HG02610 (cell line): ENCODE results near the gene MICALL2.
A peak's percentile ranks its signal among the peaks of the same experiment; 100 is the strongest.

Source experiments
- ATAC-seq: cut with Tn5 transposase; IDR thresholded peaks from one replicate; pipeline ENCODE4 v1.9.1; 2021; ENCODE audit warnings: mild to moderate bottlenecking, moderate library complexity; ENCODE audit not compliant: unreplicated experiment

MICALL2 gene

DNA sequence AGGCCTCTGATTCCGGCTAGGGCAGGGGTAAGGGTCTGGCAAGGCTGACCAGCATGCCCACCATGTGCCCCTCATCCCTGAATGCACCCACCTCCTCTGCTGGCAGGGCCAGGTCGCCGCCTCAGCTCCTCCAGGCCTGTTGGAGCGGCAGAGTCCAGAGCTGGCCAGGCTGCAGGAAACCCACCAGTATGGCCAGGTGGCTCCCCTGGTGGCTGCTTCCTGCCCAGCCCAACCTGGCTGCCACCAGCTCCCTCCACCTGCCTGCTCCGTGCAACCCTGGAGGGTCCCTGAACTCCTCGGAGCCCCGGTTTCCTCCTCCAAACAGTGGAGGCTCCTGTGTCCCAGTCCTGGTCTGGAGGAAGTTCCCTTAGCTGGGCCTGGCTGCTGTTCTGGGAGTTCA is 39.6 kb downstream of the MICALL2 start:
- ATAC-seq, result no peak

DNA sequence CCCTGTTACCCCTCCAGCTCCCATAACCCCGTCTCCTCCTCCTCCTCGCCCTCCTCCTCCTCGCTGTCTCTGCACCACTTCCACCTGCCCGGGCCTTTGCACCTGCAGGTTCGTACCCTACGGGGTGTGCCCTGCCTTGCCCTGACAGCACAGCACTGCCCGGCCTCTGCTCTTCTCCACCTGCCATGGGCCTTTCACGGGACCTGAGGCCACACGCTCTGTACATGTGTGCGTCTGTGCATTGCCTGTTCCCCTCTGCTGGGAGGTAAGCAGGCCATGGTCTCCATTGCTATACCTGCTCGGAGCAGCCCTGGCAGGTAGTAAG is 40.0 kb downstream of the MICALL2 start:
- no peak for ATAC-seq

DNA sequence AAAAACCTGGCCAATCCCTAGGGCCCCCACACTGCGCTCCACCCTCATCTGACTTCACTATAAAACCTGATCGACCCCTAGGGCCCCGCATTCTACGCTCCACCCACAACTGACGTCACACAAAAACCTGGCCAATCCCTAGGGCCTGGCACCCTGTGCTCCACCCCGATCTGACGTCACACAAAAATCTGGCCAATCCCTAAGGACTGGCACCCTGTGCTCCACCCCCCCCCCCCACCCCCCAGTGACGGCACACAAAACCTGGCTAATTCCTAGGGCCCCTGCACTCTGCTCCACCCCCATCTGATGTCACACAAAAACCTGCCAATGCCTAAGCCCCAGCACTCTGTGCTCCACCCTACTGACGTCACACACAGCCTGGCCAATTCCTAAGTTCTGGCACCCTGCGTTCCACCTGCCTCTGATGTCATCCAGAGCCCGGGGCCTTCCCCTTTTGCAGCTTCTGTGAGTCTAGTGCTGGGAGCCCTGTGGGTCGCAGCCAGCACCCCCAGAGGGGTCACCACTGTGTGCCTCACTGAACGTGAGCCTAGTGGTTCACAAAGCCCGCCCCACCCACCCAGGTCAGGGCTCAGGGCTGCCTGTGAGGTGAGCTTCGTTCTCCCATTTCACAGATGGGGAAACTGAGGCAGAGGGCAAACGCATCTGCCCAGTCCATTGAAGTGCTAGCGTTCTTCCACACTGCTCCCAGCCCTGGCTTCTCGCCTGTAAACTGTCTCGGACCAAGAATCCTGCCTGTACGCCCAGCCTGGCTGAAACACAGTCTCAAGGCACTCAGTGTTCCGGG is 40.6 kb downstream of the MICALL2 start:
- no peak for ATAC-seq

DNA sequence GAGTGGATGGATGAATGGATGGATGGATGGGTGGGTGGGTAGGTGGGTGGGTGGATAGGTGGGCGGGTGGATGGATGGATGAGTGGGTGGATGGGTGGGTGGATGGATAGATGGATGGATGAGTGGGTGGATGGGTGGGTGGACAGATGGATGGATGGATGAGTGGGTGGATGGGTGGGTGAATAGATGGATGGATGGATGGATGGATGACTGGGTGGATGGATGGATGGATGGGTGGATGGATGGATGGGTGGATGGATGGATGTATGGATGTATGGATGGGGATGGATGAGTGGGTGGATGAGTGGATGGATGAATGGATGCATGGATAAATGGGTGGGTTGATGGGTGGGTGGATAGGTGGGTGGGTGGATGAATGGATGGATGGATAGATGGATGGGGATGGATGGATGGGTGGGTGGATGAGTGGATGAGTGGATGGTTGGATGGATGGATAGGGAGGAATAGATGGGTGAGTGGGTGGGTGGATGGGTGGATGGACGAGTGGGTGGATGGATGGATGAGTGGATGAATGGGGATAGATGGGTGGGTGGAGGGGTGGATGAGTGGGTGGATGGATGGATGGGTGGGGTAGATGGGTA is 43.8 kb downstream of the MICALL2 start:
- ATAC-seq, result no peak

DNA sequence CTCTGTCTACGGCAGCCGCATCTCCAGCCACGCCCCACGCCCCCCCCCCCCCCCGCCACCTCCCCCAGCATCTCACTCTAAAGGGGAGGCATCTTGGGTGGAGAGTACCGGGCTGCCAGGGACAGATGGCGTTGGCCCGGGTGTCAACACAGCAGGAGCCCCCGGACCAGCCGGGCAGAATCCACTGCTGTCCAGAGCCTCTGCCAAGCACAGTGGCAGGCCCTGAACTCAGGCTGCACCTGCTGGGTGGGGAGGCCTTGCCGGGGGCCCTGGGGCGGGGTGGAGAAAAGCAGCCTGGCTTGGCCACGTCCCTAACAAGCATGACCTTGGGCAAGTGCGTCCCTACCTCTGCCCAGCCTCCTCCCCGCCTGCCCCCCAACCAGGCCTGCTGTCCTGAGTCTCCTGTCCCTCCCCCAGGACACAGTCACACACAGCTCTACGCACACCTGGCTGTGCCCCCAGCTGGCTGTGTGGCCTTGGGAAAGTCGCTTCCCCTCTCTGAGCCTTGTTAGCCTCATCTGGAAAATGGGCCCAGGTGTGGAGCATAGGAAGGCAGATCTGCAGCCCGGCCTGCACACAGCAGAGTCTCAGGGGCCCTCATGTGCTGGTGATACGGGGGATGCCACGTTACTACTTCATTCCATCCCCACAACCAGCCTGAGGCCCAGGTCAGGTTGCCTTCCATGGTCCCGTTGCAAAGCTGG is 45.2 kb downstream of the MICALL2 start:
- ATAC-seq, result no peak

DNA sequence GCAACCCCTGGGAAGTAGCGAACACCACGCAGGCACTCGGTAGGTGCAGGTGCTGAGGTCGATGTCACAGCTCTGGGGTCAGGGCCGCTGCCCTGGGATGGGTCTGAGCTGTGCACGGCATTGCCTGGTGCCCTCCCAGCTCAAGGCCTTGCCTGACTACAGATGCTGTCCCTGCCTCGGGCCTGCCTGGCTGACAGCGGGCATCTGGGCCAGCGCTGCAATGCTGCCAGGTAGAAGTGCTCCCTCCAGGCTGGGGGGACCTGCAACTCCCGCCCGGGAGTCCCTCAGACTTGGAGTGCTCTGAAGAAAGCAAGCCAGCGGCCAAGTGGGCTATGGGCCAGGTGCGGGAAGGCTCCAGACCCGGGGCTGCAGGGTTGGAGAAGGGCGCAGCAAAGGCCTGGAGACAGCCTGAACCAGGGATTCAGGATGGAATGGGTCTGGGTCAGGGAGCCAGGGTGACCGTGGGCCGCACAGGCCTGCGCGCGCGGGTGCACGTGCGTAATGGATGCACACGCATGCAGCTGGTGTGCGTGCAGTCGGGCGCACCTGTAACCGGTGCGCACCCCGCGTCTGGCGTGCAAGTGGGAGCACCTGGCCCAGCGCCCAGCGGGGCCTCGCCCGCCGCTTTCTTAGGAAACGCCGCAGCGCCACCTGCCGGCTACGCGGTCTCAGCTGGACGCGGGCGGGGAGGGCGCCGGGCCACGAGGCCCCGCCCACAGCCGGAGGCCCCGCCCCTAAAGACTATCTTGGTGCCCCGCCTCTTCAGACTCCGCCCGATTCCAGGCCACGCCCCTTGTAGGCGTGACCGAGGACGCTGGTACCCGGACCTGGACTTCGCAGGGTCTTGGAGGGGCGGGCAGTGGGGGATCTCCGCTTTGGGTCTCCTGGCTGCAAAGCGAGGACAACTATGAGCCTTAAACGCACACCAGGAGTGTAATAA is 46.7 kb downstream of the MICALL2 start:
- ATAC-seq, result peak; percentile 44

DNA sequence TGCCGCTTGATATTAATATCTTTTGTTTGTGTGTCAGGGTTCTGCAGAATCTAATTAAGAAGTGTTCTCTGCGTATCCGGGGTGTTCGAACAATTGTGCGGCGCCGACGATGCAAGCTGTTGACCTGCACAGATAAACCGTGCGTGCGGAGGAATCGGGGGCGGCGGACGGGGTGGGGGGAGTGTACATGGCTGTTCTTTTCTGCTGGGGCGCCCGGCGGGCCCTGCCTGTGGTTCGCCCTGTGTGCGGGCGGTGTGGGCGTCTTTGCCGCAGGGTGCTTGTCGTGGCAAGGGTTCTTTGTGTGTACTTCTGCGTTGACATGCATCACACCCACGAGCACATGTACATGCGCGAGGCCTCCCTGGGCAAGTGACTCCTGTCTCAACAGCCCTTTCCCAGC is 47.9 kb downstream of the MICALL2 start:
- ATAC-seq, result no peak

DNA sequence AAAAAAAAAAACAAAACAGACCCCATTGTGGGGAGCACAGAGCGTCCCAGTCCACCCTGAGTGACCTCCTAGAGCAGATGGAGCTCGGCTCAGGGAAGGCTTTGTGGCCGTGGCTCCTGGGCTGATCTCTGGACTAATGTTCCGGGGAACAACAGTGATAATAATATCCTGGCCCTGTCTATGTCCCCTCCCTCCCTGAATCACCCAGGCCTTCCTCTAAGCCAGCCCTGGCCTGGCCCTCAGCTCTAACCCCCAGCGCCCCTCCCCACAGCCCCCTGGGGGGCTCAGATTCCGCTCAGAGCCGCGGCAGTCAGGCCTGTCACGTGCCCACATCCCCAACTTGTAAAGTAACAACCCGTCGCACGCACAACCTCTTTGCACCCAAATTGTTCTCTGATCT is 48.3 kb downstream of the MICALL2 start:
- no peak for ATAC-seq

DNA sequence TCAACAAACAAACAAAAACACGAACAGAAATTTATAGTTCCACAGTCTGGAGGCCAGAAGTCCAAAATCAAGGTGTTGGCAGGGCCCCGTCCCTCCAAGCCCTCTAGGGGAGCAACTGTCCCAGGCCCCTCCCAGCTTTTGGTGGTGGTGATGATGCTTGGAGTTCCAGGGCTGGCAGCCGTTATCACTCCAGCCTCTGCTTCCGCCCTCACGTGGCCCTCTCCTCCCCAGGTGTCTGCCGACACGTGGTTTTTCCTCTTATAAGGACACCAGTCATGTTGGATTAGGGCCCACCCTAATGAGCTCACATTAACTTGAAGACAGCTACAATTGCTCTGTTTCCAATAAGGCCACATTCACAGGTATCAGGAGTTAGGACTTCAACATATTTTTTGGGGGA is 49.7 kb downstream of the MICALL2 start:
- no peak for ATAC-seq

DNA sequence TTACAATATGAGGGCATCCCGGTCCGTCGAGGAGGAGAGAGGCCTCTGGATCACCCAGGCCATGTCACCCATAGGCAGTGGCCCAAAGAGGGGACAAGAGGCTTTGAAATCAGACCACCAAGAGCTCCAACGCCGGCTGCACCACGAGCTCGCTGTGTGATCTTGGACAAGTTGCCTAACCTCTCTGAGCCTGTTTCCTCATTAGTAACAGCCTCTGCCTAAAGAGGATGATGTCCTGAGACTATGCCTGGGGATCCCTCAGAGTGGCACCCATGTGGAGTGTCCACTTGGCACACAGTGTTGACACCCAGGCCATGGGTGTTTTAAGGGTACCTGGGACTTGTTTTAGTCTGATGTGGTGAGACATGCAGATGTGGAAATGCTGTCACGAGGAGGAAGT is 50.8 kb downstream of the MICALL2 start:
- ATAC-seq, result no peak

DNA sequence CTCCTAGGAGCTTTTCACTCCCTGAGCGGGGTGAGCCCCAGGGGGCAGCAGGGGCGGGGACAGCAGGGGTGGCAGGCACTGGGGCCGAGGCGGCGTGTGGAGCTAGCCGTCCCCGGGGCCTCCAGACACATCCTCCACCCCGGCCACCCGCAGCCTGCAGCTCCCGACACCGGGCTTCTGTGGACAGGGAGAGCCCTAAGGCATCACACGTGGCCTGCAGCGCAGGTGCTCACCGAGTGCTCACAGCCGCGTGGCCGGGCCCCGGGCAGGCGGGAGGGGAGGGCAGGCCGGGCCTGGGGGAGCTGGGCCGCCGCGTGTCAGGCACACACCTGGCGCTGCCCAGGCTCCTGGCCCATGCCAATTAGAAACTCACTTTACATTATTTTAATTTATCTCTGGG is 51.4 kb downstream of the MICALL2 start:
- ATAC-seq, result no peak

DNA sequence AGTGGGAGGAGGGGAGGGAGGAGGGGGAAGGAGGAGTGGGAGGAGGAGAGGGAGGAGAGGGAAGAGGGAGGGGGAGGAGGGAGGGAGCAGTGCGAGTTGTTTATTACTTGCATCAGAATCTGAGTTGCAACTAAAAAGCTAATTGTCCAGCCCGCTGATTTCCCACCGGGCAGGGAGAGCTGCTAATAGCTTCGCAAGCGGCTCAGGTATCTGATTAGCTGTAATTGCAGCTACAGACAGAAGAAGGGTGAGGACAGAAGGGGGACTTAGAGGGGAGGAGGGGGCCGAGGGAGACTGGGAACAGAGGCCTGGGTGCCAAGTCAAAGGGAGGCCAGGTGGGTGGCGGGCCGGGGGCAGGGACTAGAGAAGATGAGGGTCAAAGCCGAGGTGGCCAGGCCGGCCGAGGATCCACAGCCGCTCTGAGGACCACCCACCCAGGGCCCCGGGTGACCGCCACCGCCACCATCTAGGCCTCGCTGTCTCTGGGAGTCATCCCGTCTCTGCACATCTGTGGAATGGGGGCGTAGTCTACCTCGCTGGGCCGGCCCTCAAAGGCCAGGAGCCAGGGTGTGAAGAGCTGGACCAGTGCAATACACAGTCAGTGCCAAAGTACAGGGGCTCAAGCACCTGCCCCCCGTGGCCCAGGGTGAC is 54.2 kb downstream of the MICALL2 start:
- ATAC-seq, result no peak

DNA sequence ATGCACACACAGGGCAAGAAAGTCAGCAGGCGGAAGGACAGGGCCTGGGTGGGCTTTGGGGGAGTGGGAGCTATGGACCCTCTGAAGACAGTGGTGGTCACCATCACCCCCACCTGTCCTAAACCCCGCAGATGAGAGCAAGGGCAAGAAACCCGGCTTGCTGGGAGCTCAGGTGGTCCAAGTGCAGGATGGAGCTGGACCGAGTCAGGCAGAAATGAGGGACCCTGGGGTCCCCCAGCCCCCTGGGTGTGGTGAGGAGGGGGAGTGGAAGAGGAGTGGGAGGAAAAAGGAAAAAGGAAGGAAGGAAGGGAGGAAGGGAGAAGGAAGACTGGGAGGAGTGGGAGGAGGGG is 54.8 kb downstream of the MICALL2 start:
- no peak for ATAC-seq

DNA sequence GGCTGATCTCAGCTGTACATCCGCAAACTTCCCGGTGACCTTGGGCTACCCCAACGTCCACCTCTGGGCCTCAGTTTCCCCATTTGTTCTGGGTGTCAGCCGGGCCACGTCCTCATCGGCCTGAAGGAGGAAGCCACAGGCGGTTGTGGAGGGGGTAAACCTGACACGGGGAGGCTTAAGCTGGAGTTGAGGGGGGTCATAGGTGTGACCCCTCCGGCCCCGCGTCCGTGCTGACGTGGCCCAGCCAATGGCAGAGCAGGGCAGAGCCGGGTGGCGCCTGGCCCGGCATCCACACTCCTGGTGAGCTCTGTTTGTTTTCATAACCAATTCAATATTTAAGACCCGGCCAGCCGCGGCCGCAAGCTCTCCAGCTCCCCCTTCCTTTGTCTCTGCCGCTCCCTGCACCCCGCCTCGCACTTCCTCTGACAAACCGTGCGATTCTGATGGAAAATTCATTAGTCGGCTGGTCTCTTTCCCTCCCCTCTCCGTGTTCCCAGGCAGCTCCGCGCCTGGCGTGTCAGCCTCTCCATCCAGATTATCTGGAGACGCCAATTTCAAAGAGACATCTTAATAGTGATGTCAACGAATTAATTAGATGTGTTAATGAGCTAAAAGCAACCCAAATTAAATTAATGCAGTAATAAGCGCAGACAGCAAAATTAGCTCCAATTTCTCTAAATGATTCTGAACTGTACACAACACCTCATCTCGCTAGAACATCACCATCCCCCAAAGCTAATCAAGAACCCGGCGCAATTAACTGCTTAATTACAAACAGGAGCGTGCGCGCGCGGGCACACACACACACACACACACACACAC is 55.4 kb downstream of the MICALL2 start:
- no peak for ATAC-seq

DNA sequence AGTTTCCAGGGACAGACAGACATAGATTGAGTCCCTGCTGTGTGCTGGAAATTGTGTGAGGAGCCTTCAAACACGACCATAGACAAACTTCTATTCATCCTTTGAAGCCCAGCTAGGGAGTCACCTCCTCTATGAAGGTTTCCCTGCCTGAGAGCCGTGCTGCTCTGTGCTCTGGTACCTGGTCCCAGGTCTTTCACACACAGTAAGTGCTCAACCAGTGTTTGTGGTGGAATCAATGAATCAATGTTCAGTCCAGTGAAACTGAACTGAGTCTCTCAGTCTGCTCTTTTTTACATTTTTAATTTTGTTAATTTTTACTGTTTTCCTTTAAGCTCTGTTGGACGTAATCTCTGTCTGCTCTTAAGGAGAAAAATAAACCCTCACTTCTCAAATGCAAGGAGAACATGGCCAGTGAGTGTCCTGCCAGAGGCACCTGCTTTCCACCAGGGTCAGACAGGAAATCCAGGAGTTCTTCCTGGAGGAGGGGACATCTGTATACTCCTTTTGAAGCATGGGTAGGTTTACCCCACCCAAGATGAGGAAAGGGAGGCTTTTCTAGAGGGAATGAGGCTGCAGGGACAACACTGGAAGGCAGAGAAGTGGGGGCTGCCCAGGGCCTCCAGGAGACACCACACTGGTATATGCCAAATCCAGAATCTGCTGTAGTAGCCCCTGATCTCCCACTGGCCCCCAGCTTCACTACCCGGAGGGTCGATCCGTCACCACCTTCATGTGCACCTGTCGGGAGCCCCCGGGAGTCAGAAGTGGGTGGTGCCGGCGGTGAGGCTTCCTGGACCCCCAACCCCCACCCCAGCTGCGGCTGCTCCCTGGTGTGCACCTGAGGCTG is 56.3 kb downstream of the MICALL2 start:
- ATAC-seq, result no peak

DNA sequence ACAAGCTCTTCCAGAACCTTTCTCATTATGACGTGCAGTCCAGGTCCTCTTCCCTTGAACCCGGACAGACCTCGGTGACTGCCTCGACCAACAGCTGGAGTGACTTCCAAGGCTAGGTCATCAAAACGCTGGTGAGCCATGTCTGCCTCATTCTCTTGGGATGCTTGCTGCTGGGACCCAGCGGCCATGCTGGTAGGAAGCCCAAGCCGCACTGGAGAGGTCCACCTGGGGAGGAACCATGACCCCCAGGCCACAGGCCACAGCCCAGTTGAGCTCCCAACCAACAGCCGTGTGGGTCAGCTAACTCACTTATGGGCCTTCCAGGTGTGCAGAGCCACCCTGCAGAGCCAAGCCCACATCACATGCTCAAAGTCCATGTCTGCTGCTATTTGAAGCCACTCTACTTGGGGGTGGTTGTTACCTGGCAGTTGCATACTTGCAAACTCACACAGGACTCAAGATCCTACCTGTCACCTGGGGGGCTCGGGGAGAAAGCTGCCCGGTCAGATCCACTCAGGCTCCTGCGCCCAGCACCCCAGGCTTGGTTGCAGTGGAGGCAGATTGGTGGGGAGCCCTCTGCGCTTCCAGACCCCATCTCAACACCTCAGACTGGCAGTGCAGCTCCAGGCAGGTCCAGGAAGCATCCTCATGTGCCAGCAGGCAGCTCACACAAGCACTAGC is 57.0 kb downstream of the MICALL2 start:
- no peak for ATAC-seq

DNA sequence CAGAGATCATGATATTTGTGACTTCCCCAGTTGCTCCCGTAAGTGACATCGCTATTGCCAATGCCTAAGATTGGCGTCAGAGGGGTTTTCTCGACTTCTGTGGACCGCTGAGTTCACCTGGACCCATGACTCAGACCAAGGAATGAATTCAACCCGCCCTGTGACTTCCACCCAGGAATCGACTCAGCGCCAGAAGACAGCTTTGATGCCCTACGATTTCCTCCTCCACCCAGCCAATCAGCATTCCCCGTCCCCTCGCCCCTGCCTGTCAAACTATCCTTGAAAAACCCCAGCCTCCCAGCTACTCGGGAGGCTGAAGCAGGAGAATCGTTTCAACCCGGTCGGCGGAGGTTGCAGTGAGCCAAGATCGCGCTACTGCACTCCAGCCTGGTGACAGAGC is 58.3 kb downstream of the MICALL2 start:
- ATAC-seq, result no peak

DNA sequence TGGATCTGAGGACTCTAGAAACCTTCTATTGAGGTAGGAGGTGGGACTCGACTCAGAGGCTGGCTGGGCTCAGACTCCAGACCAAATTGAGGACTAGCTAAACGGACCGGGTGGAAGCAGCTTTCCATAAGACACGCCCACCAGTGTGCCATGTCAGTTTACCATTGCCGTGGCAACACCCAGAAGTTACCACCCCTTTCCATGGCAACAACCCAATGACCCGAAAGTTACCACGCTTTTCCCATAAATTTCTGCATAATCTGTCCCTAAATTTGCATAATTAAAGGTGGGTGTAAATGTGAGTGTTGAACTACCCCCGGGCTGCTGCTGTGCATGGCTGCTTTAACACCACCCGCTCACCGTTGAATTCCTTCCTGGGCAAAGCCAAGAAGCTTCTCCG is 58.9 kb downstream of the MICALL2 start:
- ATAC-seq, result no peak
